ENCODE data around the gene MILR1. TPM values are rescaled to one million over a fixed set of nuclear protein-coding genes. Genes with fewer than 3 reads are reported as not detected.

MILR1 gene
- total RNA-seq, 2 donors from 2014 or later = 2.4 to 5.0 TPM

- Histone ChIP-seq H3K4me3 (no peak overlapping the region), H3K27me3 (no peaks in the 10 kb centered on the region), H3K27ac (no peak overlapping the region), H3K36me3 (peaks cover 78% of the 10 kb centered on the region), H3K4me1 (peaks cover 0 to 67% of the 10 kb centered on the region in 2 donors), H3K9me3 (no peaks in the 10 kb centered on the region)
- DNase-seq (ENCODE audit: low spot score) = no peak
- no peak for TF ChIP-seq CTCF (IDR thresholded peaks at IDR 0.05)
These were observed 51.6 kb downstream of the MILR1 start for GRCh38 chr17:64500487-64500859.

GRCh38 chr17:64500862-64501765 lies 52.2 kb downstream of the MILR1 start:
- no peak overlapping the region for H3K4me3 ChIP-seq
- no peak overlapping the region for H3K27ac ChIP-seq
- peaks cover 82% of the 10 kb centered on the region for H3K36me3 ChIP-seq
- no peak for TF ChIP-seq CTCF (IDR thresholded peaks at IDR 0.05)
- peaks cover 0 to 60% of the 10 kb centered on the region in 2 donors for H3K4me1 ChIP-seq
- H3K9me3 ChIP-seq = no peaks in the 10 kb centered on the region
- no peak for DNase-seq (ENCODE audit: low spot score)
- H3K27me3 ChIP-seq = no peaks in the 10 kb centered on the region

GRCh38 chr17:64502021-64502420 lies 53.1 kb downstream of the MILR1 start:
- H3K4me1 ChIP-seq = peaks cover 0 to 56% of the 10 kb centered on the region in 2 donors
- no peak overlapping the region for H3K27ac ChIP-seq
- H3K36me3 ChIP-seq = peaks cover 82% of the 10 kb centered on the region
- H3K9me3 ChIP-seq = no peaks in the 10 kb centered on the region
- TF ChIP-seq CTCF (IDR thresholded peaks at IDR 0.05) = no peak
- H3K27me3 ChIP-seq = no peaks in the 10 kb centered on the region
- H3K4me3 ChIP-seq = no peak overlapping the region
- no peak for DNase-seq (ENCODE audit: low spot score)

GRCh38 chr17:64502809-64503208 lies 53.9 kb downstream of the MILR1 start:
- DNase-seq (ENCODE audit: low spot score) = no peak
- no peaks in the 10 kb centered on the region for H3K27me3 ChIP-seq
- no peak for TF ChIP-seq CTCF (IDR thresholded peaks at IDR 0.05)
- H3K9me3 ChIP-seq = no peaks in the 10 kb centered on the region
- H3K36me3 ChIP-seq = peaks cover 78% of the 10 kb centered on the region
- H3K4me1 ChIP-seq = peaks cover 0 to 52% of the 10 kb centered on the region in 2 donors
- no peak overlapping the region for H3K27ac ChIP-seq
- H3K4me3 ChIP-seq = no peak overlapping the region

GRCh38 chr17:64503341-64503740 lies 54.4 kb downstream of the MILR1 start:
- DNase-seq (ENCODE audit: low spot score) = no peak
- Histone ChIP-seq H3K36me3 (peaks cover 73% of the 10 kb centered on the region), H3K4me3 (no peak overlapping the region), H3K27me3 (no peaks in the 10 kb centered on the region), H3K4me1 (peaks cover 0 to 55% of the 10 kb centered on the region in 2 donors), H3K27ac (no peak overlapping the region), H3K9me3 (no peaks in the 10 kb centered on the region)
- no peak for TF ChIP-seq CTCF (IDR thresholded peaks at IDR 0.05)

Measured in right atrium auricular region (tissue), 2 donors.